ENCODE data around the gene DCP1B. TPM values are rescaled to one million over a fixed set of nuclear protein-coding genes. Genes with fewer than 3 reads are reported as not detected.
A peak's percentile ranks its signal among the peaks of the same experiment; 100 is the strongest.

Gene DCP1B
- total and polyA plus RNA-seq, 4 donors, result 3.5 to 5.5 (median 4.6) TPM

DNA sequence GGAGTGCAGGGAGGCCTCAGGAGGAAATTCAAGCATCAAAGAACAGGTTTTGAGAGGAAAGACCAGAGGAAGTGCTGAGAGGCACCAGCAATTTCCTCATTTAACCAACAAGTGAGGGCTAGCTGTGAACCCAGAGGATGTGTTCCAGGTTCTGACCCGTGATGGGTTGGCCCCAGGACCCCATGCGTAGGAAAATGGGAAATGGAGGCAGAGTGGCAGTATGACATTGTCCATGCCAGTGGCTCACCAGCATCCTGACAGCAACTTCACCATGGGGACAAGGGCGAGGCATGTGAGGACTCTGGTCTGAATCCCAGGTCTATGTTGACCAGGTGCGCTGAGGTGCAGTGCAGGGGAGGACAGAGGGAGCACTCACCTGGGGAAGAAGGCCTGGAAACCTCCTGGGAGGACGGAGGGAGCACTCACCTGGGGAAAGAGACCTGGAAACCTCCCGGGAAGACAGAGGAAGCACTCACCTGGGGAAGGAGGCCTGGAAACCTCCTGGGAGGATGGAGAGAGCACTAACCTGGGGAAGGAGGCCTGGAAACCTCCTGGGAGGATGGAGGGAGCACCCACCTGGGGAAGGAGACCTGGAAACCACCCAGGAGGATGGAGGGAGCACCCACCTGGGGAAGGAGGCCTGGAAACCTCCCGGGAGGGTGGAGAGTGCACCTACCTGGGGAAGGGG lies 79.1 kb downstream of the DCP1B start:
- Histone ChIP-seq H3K9me3 (ENCODE audit: control insufficient read depth in 4 of 4, low read length in 3 of 4) (no peaks in the 10 kb centered on the region), H3K9ac (ENCODE audit: low read depth in 1 of 2, low read length in 2 of 2) (no peak overlapping the region), H3K27me3 (ENCODE audit: control insufficient read depth in 4 of 4, insufficient read depth in 4 of 4, low read length in 3 of 4) (no peaks in the 10 kb centered on the region), H3K36me3 (ENCODE audit: control insufficient read depth in 4 of 4, insufficient read depth in 3 of 4, low read depth in 1 of 4, low read length in 3 of 4) (no peaks in the 10 kb centered on the region), H3K4me3 (ENCODE audit: low read depth in 1 of 3, low read length in 3 of 3) (no peak overlapping the region), H3K27ac (ENCODE audit: low read depth in 1 of 2, low read length in 2 of 2) (no peak overlapping the region), H3K4me1 (ENCODE audit: control insufficient read depth in 4 of 4, insufficient read depth in 4 of 4, low read length in 3 of 4) (no peaks in the 10 kb centered on the region)
- TF ChIP-seq FOXA1 (IDR thresholded peaks at IDR 0.05) (no peak), RXRA (IDR thresholded peaks at IDR 0.05) (no peak), SP1 (IDR thresholded peaks at IDR 0.05) (no peak), TAF1 (conservative IDR thresholded peaks at IDR 0.05) (no peak), RAD21 (IDR thresholded peaks at IDR 0.05) (no peak)
- TF ChIP-seq, protein P1, sequence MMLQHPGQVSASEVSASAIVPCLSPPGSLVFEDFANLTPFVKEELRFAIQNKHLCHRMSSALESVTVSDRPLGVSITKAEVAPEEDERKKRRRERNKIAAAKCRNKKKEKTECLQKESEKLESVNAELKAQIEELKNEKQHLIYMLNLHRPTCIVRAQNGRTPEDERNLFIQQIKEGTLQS (IDR thresholded peaks at IDR 0.05), result no peak
- TF ChIP-seq, protein P2, sequence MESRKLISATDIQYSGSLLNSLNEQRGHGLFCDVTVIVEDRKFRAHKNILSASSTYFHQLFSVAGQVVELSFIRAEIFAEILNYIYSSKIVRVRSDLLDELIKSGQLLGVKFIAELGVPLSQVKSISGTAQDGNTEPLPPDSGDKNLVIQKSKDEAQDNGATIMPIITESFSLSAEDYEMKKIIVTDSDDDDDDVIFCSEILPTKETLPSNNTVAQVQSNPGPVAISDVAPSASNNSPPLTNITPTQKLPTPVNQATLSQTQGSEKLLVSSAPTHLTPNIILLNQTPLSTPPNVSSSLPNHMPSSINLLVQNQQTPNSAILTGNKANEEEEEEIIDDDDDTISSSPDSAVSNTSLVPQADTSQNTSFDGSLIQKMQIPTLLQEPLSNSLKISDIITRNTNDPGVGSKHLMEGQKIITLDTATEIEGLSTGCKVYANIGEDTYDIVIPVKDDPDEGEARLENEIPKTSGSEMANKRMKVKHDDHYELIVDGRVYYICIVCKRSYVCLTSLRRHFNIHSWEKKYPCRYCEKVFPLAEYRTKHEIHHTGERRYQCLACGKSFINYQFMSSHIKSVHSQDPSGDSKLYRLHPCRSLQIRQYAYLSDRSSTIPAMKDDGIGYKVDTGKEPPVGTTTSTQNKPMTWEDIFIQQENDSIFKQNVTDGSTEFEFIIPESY (IDR thresholded peaks at IDR 0.05), result no peak
- WGBS, result 62% methylated on average over 7 of the region's 7 CpGs
- DNase-seq (ENCODE audit: low spot score), result peak; percentile 32

DNA sequence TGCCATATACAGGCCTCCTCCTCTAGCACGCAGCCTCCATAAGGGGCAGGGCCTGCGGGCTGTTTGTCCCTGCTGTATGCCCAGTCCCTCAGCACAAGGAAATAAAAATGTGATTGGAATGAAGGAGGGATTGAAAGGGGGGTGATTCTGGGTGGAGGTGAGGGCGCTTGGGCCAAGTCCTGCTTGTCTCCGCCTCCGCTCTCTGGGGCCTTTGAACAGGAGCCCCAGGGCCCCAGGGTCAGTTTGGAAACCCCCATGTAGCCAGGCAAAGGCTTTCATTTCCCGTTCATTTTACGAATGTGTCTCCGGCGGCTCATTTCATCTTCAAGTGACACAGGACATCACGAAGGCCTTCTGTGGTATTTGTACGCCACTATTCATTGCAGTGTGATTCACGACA lies 81.3 kb downstream of the DCP1B start:
- H3K9me3 ChIP-seq (ENCODE audit: control insufficient read depth in 4 of 4, low read length in 3 of 4), result no peaks in the 10 kb centered on the region
- no peaks in the 10 kb centered on the region for H3K27me3 ChIP-seq (ENCODE audit: control insufficient read depth in 4 of 4, insufficient read depth in 4 of 4, low read length in 3 of 4)
- no peak for TF ChIP-seq RXRA (IDR thresholded peaks at IDR 0.05)
- no peak for TF ChIP-seq HNF4G (IDR thresholded peaks at IDR 0.05)
- no peak for TF ChIP-seq REST (IDR thresholded peaks at IDR 0.05)
- no peak for TF ChIP-seq GABPA (IDR thresholded peaks at IDR 0.05 in 1 of 2, conservative IDR thresholded peaks at IDR 0.05 in 1 of 2)
- TF ChIP-seq JUND (IDR thresholded peaks at IDR 0.05), result no peak
- TF ChIP-seq FOXA2 (IDR thresholded peaks at IDR 0.05), result no peak
- TF ChIP-seq TAF1 (conservative IDR thresholded peaks at IDR 0.05), result no peak
- TF ChIP-seq RAD21 (IDR thresholded peaks at IDR 0.05), result no peak
- TF ChIP-seq, protein P3, sequence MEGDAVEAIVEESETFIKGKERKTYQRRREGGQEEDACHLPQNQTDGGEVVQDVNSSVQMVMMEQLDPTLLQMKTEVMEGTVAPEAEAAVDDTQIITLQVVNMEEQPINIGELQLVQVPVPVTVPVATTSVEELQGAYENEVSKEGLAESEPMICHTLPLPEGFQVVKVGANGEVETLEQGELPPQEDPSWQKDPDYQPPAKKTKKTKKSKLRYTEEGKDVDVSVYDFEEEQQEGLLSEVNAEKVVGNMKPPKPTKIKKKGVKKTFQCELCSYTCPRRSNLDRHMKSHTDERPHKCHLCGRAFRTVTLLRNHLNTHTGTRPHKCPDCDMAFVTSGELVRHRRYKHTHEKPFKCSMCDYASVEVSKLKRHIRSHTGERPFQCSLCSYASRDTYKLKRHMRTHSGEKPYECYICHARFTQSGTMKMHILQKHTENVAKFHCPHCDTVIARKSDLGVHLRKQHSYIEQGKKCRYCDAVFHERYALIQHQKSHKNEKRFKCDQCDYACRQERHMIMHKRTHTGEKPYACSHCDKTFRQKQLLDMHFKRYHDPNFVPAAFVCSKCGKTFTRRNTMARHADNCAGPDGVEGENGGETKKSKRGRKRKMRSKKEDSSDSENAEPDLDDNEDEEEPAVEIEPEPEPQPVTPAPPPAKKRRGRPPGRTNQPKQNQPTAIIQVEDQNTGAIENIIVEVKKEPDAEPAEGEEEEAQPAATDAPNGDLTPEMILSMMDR (IDR thresholded peaks at IDR 0.05; ENCODE audit: low read depth, low read length, missing input control), result no peak
- no peak for TF ChIP-seq YY1 (IDR thresholded peaks at IDR 0.05)
- no peak for TF ChIP-seq HNF4A (conservative IDR thresholded peaks at IDR 0.05)
- TF ChIP-seq NR2F2 (IDR thresholded peaks at IDR 0.05), result no peak
- TF ChIP-seq, protein P1 (IDR thresholded peaks at IDR 0.05), result no peak
- no peak for TF ChIP-seq FOXA1 (IDR thresholded peaks at IDR 0.05)
- peaks cover 0 to 3% (median 1%) of the 10 kb centered on the region in 4 donors for H3K4me1 ChIP-seq (ENCODE audit: control insufficient read depth in 4 of 4, insufficient read depth in 4 of 4, low read length in 3 of 4)
- DNase-seq (ENCODE audit: low spot score), result no peak
- no peaks in the 10 kb centered on the region for H3K36me3 ChIP-seq (ENCODE audit: control insufficient read depth in 4 of 4, insufficient read depth in 3 of 4, low read depth in 1 of 4, low read length in 3 of 4)
- H3K4me3 ChIP-seq (ENCODE audit: low read depth in 1 of 3, low read length in 3 of 3), result no peak overlapping the region
- no peak overlapping the region for H3K27ac ChIP-seq (ENCODE audit: low read depth in 1 of 2, low read length in 2 of 2)
- WGBS, result 90% methylated on average over 12 of the region's 12 CpGs
- no peak overlapping the region for H3K9ac ChIP-seq (ENCODE audit: low read depth in 1 of 2, low read length in 2 of 2)
